Lung (tissue), 12 donors: ENCODE results near the gene ERC2. TPM values are rescaled to one million over a fixed set of nuclear protein-coding genes. Genes with fewer than 3 reads are reported as not detected.

Source experiments
- ATAC-seq: fragments of 200-7000 bp; cut with Tn5 transposase; one replicate; pipeline ENCODE4 v1.9.1; 2020; ENCODE audit warnings: moderate number of reproducible peaks; ENCODE audit not compliant: insufficient read depth, low FRiP score
- DNase-seq, 3 donors: peaks; one replicate each; pipeline ENCODE4 v3.0.0-alpha.2; 2013 to 2017
- H3K27ac ChIP-seq, 2 donors: one replicate each; pipeline ENCODE4 v1.5.1; 2013; ENCODE audit warnings: mild to moderate bottlenecking in 2 of 2, moderate library complexity in 2 of 2, control low read depth in 1 of 2, inconsistent platforms in 1 of 2, low read depth in 1 of 2, low read length in 1 of 2
- H3K27me3 ChIP-seq, 3 donors: one replicate each; pipeline ENCODE4 v1.5.1; 2013; ENCODE audit warnings: low read length in 2 of 3; ENCODE audit not compliant: control insufficient read depth in 3 of 3, insufficient read depth in 3 of 3
- H3K36me3 ChIP-seq, 4 donors: one replicate each; pipeline ENCODE4 v1.5.1; 2013; ENCODE audit warnings: low read length in 4 of 4, mild to moderate bottlenecking in 1 of 4, moderate library complexity in 1 of 4; ENCODE audit not compliant: control insufficient read depth in 4 of 4, insufficient read depth in 4 of 4
- H3K4me1 ChIP-seq, 5 donors: one replicate each; pipeline ENCODE4 v1.5.1; 2013; ENCODE audit warnings: low read length in 5 of 5, mild to moderate bottlenecking in 2 of 5, moderate library complexity in 1 of 5; ENCODE audit not compliant: control insufficient read depth in 5 of 5, insufficient read depth in 5 of 5
- H3K4me3 ChIP-seq: one replicate; pipeline ENCODE4 v1.5.1; 2013; ENCODE audit warnings: mild to moderate bottlenecking, control low read depth, moderate library complexity
- H3K9ac ChIP-seq, 2 donors: one replicate each; pipeline ENCODE4 v1.5.1; 2013; ENCODE audit warnings: low read length in 2 of 2, control low read depth in 1 of 2; ENCODE audit not compliant: insufficient read depth in 1 of 2
- H3K9me3 ChIP-seq, 4 donors: one replicate each; pipeline ENCODE4 v1.5.1; 2013; ENCODE audit warnings: low read length in 3 of 4, mild to moderate bottlenecking in 1 of 4, moderate library complexity in 1 of 4; ENCODE audit not compliant: control insufficient read depth in 4 of 4, insufficient read depth in 3 of 4
- WGBS, 2 donors: extraction: QIAGEN DNeasy Blood & Tissue Kit; methylation state at CpG; one replicate each; pipeline ENCODE4 v1.1.7; 2013; 5-methylcytosine and 5-hydroxymethylcytosine counted together
- polyA plus RNA-seq, 2 donors: library from polyadenylated mRNA; stranded (reverse); fragments of 200-250 nt; gene quantifications; one replicate each; pipeline ENCODE4 v1.2.1, GENCODE V29; 2013
- total RNA-seq, 2 donors: library from RNA; depleted of rRNA in 1 of 2; stranded (reverse); fragments of >200 nt in 1 of 2; gene quantifications; one replicate each; pipeline ENCODE4 v1.2.1, GENCODE V29; 2014 to 2021
- TF ChIP-seq, protein P1 (sequence below): IDR thresholded peaks from 2 replicates; pipeline ENCODE4 v1.5.1; 2012; ENCODE audit warnings: mild to moderate bottlenecking; ENCODE audit errors: control extremely low read depth, extremely low read depth
- donor health status: control.
- donor health status: control.
- donor health status: Bipolar disorder and iron deficiency.
- donor health status: healthy.
- donor health status: DM: yes; HTN: yes; CAD: no.

Gene ERC2
- total and polyA plus RNA-seq, 4 donors = 0.20 to 3.5 (median 0.97) TPM

DNA sequence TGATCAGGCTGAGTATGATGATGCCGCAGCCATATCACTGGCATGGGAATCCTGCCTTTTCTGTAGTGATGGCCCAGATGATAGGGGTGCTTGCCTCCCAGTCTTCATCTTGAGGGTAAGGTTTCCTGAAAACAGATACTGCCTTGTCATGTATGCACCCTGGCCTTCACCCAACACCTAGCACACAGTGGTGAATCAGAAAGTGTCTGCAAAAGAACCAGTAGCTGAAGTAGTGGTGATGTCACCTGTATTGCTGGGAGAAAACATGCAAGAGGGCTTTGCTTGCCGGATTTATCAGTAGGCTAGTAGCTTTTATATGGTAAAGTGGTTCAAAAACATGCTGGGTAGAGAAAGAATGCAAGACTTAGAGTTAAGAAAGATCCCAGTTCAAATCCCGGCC, 561.4 kb downstream of the ERC2 start:
- peaks cover 0 to 2% (median 0%) of the 10 kb centered on the region in 5 donors for H3K4me1 ChIP-seq
- TF ChIP-seq, protein P1, sequence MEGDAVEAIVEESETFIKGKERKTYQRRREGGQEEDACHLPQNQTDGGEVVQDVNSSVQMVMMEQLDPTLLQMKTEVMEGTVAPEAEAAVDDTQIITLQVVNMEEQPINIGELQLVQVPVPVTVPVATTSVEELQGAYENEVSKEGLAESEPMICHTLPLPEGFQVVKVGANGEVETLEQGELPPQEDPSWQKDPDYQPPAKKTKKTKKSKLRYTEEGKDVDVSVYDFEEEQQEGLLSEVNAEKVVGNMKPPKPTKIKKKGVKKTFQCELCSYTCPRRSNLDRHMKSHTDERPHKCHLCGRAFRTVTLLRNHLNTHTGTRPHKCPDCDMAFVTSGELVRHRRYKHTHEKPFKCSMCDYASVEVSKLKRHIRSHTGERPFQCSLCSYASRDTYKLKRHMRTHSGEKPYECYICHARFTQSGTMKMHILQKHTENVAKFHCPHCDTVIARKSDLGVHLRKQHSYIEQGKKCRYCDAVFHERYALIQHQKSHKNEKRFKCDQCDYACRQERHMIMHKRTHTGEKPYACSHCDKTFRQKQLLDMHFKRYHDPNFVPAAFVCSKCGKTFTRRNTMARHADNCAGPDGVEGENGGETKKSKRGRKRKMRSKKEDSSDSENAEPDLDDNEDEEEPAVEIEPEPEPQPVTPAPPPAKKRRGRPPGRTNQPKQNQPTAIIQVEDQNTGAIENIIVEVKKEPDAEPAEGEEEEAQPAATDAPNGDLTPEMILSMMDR = no peak
- H3K27ac ChIP-seq = no peak overlapping the region
- ATAC-seq = no peak
- no peak overlapping the region for H3K9ac ChIP-seq
- no peaks in the 10 kb centered on the region for H3K27me3 ChIP-seq
- 82 to 86% methylated on average over 3 of the region's 3 CpGs for WGBS, 2 donors
- no peak for DNase-seq
- no peak overlapping the region for H3K4me3 ChIP-seq
- peaks cover 0 to 2% (median 0%) of the 10 kb centered on the region in 4 donors for H3K9me3 ChIP-seq
- H3K36me3 ChIP-seq = no peaks in the 10 kb centered on the region

DNA sequence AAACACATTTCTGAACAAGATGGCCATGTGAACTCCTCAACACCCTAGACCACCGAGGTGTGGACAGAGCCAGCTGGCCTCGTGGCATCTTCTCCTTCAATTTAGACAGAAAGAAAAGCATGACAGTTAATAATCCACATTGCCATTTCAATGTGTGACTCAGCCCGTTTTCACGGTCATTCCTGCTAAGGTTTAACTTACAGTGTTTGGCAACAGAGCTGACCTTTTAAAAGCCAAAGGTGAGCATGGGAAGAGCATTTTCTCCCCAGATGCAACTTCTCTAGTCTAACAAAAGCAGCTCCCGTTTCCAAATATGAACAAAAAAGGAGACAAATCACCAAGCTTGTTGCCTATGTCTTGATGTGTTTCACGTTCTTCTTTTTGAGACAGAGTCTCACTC, 563.6 kb downstream of the ERC2 start:
- peaks cover 0 to 4% (median 0%) of the 10 kb centered on the region in 3 donors for H3K27me3 ChIP-seq
- 80 to 84% methylated on average over 6 of the region's 6 CpGs for WGBS, 2 donors

DNA sequence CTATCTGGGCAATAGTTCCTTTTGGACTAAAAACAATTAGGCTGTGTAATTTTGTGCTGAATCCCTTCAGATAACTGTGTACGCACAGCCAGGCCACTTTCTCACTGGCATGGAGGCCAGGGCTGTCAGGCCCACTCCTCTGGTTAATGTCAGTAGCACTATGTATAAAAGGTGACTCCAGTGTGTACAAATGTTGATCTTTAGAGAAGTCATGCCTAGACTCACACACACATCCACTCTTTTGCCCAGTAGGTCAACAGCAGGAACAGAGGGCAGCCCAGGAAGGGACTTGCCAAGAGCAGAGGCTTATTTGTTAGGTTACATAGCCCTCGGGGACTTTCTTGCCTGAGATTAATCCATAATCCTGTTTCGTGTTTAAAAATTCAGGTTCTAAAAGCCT, 564.6 kb downstream of the ERC2 start:
- TF ChIP-seq, protein P1 = no peak
- H3K4me3 ChIP-seq = no peak overlapping the region
- H3K4me1 ChIP-seq = peaks cover 0 to 2% (median 0%) of the 10 kb centered on the region in 5 donors
- no peak overlapping the region for H3K9ac ChIP-seq
- no peaks in the 10 kb centered on the region for H3K36me3 ChIP-seq
- WGBS, 2 donors = 71 to 88% methylated on average over 3 of the region's 3 CpGs
- ATAC-seq = no peak
- H3K27ac ChIP-seq = no peak overlapping the region
- no peak for DNase-seq
- peaks cover 0 to 4% (median 0%) of the 10 kb centered on the region in 3 donors for H3K27me3 ChIP-seq
- H3K9me3 ChIP-seq = no peaks in the 10 kb centered on the region

More for the DNA sequence above, 563.6 kb downstream of the ERC2 start:
- DNase-seq = no peak
- H3K9me3 ChIP-seq = peaks cover 0 to 2% (median 0%) of the 10 kb centered on the region in 4 donors
- ATAC-seq = no peak
- H3K4me1 ChIP-seq = peaks cover 0 to 2% (median 0%) of the 10 kb centered on the region in 5 donors
- H3K27ac ChIP-seq = no peak overlapping the region
- H3K9ac ChIP-seq = no peak overlapping the region
- H3K36me3 ChIP-seq = no peaks in the 10 kb centered on the region
- TF ChIP-seq, protein P1 = no peak
- H3K4me3 ChIP-seq = no peak overlapping the region
